Measurements from ENCODE around the gene SDF2.

- TF ChIP-seq CTCF (IDR thresholded peaks at IDR 0.05) = no peak
- TF ChIP-seq EZH2 (IDR thresholded peaks at IDR 0.05) = no peak
Observed at GRCh38 chr17:28688481-28688880, 26.8 kb upstream of the SDF2 start.
